GM11168 (cell line): ENCODE results near the gene GTF2B.
"Not testable (repeated sequence)": the region's sequence is repeated elsewhere in the genome, so short reads cannot be mapped to it uniquely, and the experiment has no call there.

Source experiments
- in situ Hi-C: fragments of 300-500 bp; cut with MboI; formaldehyde crosslinking; loops from one replicate; pipeline ENCODE4 v1.12.0; 2022; ENCODE audit warnings: low sequenced_read_pairs; ENCODE audit not compliant: unreplicated experiment

GTF2B gene

GRCh38 chr1:88891318-88891950 is at the start of gene GTF2B:
Gene GTF2B, minus strand, starts transcription at chr1:88891567. Its CDS starts 68 bp downstream, at chr1:88891499.
- in situ Hi-C loops: no loop called here

- in situ Hi-C loops: not testable (repeated sequence)
Observed at GRCh38 chr1:88938528-88938927, 47.2 kb upstream of the GTF2B start.

GRCh38 chr1:88936760-88937342 is 45.5 kb upstream of the GTF2B start:
- in situ Hi-C loops: no loop called here

- in situ Hi-C loops: no loop called here
Observed at GRCh38 chr1:88936223-88936523, 44.8 kb upstream of the GTF2B start.

- in situ Hi-C loops: no loop called here
Observed at GRCh38 chr1:88935522-88936222, 44.3 kb upstream of the GTF2B start.

GRCh38 chr1:88930176-88930575 is 38.8 kb upstream of the GTF2B start:
- in situ Hi-C loops: not testable (repeated sequence)

GRCh38 chr1:88923224-88923623 is 31.9 kb upstream of the GTF2B start:
- in situ Hi-C loops: no loop called here

- in situ Hi-C loops: no loop called here
Observed at GRCh38 chr1:88922214-88922613, 30.8 kb upstream of the GTF2B start.

- in situ Hi-C loops: no loop called here
Observed at GRCh38 chr1:88920845-88921244, 29.5 kb upstream of the GTF2B start.

- in situ Hi-C loops: no loop called here
Observed at GRCh38 chr1:88917321-88918025, 26.1 kb upstream of the GTF2B start.

- in situ Hi-C loops: no loop called here
Observed at GRCh38 chr1:88916883-88917282, 25.5 kb upstream of the GTF2B start.

GRCh38 chr1:88911800-88912199 is 20.4 kb upstream of the GTF2B start:
- in situ Hi-C loops: not testable (repeated sequence)

GRCh38 chr1:88911161-88911560 is 19.8 kb upstream of the GTF2B start:
- in situ Hi-C loops: no loop called here

GRCh38 chr1:88910401-88910800 is 19.0 kb upstream of the GTF2B start:
- in situ Hi-C loops: no loop called here

GRCh38 chr1:88900883-88901282 is 9.5 kb upstream of the GTF2B start:
- in situ Hi-C loops: no loop called here

GRCh38 chr1:88897070-88897730 is 5.8 kb upstream of the GTF2B start:
- in situ Hi-C loops: no loop called here

- in situ Hi-C loops: no loop called here
Observed at GRCh38 chr1:88892357-88892877, 1.1 kb upstream of the GTF2B start.

- in situ Hi-C loops: no loop called here
Observed at GRCh38 chr1:88891951-88892340, 579 bp upstream of the GTF2B start.

- in situ Hi-C loops: no loop called here
Observed at GRCh38 chr1:88890791-88891317, 513 bp downstream of the GTF2B start.

GRCh38 chr1:88890131-88890530 is 1.2 kb downstream of the GTF2B start:
- in situ Hi-C loops: no loop called here
